Stimulated activated CD4-positive, alpha-beta T cell treated with anti-CD3 and anti-CD28 coated beads, TNF-alpha, amount 100 ng/mL, for 1 hour (primary cell): ENCODE results near the gene GFOD1.
A peak's percentile ranks its signal among the peaks of the same experiment; 100 is the strongest.
"Not testable (repeated sequence)": the region's sequence is repeated elsewhere in the genome, so short reads cannot be mapped to it uniquely, and the experiment has no call there.

ENCODE experiments used
- DNase-seq, 3 donors: peaks; one replicate each; pipeline ENCODE4 v3.0.0-alpha.2; 2020; ENCODE audit warnings: low read depth in 3 of 3, low spot score in 1 of 3

GFOD1 gene

DNA sequence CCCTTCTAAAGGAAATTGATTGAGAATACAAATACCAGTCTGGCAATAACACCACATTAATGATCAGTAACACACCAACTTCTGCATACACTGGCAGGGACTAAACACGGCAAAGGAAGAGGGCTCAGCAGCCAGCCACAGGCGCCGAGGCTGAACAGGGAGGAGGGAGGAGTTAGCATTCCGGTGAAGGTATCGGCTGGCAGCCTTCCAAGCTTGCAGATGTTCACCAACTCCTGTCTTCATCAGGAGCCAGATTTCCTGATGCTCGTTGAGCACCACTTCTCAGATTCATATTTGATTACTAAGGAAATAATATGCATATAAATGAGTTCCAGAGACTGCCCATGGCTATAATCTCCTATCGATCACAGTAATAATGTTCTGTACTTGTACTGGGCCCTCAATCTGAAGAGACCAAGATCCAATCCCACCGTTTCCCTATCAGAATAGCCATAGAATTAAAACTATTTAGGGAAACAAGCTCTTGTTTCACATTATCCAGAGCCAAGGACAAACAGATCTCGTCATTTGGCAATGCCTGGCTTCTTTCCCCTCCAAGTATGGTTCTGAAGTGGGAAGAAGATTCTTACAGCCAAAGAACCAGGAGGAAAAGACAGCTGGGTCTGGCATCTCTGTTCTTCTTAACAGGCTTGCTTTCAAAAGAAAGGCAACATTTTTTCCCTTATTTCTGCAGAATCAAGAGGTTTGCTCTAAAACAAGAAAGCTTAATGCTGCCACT, 42.2 kb downstream of the GFOD1 start:
- DNase-seq, result no peak

DNA sequence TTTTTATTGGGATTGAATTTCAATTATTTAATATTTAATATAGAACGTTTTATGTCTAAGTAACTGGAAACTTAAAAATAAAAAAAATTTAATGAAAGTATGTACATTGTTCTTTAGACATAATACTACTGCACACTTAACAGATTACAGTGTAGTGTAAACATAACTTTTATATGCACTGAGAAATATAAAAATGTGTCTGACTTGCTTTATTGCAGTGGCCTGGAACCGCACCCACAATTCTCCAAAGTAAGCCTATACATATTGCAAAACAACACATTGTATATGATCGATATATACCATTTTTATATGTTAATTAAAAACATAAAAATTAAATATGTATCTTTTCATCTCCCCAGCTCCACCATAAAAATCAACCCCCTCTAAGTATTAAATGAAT, 42.8 kb downstream of the GFOD1 start:
- no peak for DNase-seq

DNA sequence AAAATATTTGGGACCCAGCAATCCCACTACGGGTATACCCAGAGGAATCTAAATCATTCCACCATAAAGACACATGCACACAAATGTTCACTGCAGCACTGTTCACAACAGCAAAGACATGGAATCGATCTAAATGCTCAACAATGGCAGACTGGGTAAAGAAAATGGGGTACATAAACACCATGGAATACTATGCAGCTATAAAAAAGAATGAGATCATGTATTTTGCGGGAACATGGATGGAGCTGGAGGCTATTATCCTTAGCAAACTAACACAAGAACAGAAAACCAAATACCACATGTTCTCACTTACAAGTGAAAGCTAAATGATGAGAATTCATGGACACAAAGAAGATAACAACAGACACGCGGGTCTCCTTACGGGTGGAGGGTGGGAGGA, 43.4 kb downstream of the GFOD1 start:
- DNase-seq, result not testable (repeated sequence)

DNA sequence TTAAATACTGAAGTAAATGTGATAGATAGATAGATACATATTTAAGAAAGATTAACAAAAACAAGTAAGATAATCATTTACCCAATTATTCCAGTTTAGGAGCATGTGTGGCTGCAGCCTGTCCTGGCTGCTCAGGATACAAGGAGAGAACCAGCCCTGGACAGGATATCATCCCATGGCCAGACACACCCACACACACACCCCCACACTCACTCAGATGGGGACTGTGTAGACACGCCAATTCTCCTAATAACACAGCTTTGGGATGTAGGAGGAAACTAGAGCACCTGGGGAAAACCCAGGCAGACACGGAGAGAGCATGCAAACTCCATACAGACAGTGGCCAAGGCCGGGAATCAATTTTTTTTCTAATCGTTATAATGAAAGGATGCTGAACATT, 45.6 kb downstream of the GFOD1 start:
- DNase-seq, result no peak

DNA sequence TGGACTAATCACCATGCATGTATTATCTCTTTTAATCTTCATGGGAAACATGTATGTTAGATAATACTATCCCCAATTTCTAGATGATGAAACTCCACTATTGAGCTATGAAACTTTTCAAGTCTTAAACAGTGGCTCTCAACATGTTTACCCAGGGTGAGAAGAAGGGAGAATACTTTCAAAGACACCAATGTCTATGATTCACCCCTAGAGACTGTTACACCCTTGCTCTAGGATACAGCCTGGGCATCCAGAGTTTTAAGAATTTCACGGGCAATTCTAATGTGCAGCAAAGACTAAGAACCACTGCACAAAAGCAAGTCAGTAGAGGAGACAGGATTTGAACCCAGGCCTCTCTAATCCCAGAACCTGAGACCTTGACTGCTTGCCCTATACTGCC, 47.8 kb downstream of the GFOD1 start:
- DNase-seq, result no peak

DNA sequence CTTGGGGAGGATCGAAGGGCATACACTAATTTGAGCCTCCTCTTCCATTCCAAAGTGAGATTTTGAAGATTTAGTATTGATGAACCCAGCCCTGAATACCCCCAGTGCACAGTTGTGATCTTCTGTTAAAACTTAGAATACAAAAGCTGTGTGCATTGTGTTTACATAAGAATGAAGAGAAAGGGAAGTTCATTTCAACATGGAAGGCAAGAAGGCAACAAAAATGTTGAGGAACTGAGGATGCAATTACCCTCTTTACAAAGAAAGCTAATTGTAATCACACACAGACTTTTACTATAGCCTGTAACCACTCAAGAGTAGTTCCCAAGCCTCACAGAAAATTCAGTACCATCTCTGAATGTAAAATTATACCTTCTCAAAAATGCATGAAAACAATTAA, 49.3 kb downstream of the GFOD1 start:
- DNase-seq, result no peak

DNA sequence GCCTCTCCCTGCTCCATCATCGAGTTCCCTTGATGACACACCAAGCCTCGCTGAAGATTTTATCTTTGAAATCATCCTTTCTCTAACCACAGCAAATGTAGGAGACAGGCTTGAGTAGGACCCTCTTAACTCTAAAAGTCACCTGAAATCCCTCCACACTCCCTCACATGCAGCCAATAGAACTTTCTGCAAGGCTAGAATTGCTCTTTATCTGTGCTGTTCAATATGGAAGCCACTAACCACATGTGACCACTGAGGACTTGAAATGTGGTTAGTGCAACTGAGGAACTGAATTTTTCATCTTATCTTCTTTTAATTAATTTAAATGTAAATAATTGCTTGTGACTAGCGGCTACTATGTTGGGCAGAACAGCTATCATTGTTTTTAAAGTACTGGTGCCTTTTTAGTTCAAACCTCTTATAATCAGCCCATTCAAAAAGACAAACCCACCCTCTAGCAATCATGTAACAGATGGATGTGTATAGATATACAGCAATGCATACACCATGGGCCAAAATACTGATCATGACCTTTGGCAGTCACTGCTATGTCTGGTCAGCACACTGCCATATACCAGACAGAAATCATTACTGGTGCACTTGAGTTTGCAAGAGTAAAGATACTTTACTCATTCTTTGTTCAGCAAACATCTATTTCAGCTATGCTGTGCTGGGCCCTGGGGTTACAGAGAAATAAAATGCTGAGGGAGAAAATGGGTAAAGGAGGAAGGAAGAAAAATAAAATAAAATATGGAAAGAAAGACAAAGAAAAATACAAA, 50.0 kb downstream of the GFOD1 start:
- no peak for DNase-seq

DNA sequence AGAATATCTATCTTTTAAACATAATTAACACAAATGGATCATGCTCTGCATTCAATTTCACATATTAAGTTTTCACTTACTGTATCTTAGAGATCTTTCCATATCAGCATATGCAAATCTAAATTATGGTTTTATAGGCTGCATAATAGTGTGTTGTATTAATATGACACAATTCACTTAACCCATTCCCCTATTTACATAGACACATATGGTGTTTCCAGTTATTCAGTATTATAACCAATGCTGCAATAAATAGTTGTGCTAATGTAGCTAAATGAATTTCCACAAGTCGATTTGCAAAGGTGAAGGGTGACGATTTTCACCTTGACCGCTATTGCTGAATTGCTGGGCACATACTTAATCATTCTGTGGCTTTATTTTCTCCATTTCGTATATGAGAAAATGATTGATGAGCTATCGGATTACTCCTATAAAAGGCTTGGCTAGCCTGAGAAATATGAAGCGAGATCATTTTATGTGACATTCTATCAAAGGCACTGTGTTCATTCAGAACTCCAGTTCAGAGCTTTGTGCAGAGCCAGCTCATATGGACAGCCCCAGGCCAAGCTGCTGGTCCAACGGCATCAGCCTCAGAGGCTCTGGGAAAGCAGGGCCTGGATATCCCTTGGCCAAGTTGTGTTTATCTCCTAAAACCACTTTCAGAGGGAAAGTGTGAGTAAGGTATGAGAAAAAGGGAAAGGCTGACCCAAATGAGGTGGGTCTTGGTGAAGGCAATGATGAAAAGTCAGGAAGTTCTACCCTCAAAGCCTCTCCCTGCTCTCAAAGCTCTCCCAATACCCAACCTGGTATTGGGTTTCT, 50.8 kb downstream of the GFOD1 start:
- no peak for DNase-seq

DNA sequence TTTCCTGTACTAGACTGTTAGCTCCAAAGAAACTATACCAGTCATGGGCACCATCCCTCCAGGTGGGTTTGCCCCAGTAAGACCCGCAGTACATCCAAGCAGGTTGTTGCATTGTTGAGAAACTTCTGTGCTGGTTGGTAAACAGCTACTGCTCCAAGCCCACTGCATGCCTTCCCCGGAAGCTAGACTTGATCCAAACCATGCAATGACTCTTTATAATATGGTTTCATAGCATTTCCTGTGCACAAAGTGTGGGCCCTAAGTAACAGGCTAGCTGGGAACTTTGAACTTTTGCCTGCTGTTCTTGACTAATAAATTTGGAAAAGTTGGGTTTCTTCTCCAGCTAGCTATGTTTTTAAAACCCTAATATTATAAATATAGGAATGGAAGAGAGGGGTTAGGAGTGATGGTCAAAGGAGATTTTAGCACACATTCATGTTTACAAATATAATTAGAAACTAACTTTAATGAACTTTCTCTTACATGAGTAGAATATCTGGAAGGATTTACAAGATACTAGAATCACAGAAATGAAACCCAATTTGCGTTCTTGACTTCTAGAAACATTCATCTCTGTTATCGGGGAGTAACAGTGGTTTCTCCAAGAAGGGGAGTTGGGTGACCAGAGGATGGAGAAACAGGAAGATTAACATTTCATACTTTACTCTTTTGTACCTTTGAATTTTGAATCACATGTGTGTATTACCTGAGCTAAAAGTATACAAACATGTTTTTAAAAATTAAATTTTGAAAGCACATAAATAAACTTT, 51.7 kb downstream of the GFOD1 start:
- no peak for DNase-seq

DNA sequence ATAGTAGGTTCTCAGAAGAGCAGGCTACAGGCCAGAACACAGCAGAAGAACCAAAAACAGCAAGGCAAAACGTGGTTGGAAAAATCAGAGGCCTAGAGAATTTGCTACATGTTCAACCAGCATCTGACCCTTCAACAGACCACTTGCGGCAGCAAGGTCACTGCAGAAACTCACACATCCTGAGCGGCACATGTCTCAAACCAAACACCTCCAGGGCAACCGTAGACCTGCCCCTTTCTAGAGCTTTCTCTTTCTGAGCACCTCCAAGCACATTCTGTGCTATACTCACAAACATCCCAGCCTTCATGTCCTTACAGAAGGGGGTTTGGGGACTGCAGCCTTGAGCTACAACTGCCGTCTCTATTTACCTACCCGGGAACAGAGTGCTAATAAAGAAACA, 52.6 kb downstream of the GFOD1 start:
- DNase-seq, result no peak

DNA sequence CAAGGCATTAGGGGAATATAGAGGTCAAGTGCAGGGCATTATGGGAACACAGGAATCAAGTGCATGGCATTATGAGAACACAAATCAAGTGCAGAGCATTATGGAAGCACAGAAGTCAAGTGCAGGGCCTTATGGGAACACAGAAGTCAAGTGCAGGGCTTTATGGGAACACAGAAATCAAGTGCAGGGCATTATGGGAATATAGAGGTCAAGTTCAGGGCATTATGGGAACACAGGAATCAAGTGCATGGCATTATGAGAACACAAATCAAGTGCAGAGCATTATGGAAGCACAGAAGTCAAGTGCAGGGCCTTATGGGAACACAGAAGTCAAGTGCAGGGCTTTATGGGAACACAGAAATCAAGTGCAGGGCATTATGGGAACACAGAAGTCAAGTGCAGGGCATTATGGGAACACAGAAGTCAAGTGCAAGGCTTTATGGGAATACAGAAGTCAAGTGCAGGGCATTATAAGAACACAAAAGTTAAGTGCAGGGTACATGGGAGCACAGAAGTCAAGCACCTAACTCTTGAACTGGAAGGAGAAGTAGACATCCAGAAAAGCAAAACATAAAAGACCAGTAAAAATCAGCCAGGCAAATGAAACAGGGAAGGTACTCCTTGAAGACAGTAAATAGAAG, 53.1 kb downstream of the GFOD1 start:
- not testable (repeated sequence) for DNase-seq

DNA sequence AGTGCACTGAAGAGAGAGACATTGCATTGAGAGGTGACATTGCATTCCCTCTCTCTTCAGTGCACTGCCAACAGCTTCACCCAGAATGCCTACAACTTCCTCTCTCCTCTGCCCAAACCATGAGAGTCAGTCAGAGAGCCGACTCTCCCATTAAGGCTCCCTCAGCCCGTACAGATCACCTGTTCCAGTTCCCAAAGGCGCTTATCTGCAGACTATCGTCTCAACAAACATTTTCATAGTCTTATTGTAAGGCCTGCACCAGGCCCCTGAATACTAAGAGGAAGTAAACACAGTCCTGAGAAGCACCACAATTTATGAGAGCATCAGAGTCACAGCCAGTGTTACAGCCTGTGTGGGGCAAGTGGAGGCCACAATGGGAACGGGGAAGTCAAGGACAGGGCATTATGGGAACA, 53.7 kb downstream of the GFOD1 start:
- DNase-seq, result no peak

DNA sequence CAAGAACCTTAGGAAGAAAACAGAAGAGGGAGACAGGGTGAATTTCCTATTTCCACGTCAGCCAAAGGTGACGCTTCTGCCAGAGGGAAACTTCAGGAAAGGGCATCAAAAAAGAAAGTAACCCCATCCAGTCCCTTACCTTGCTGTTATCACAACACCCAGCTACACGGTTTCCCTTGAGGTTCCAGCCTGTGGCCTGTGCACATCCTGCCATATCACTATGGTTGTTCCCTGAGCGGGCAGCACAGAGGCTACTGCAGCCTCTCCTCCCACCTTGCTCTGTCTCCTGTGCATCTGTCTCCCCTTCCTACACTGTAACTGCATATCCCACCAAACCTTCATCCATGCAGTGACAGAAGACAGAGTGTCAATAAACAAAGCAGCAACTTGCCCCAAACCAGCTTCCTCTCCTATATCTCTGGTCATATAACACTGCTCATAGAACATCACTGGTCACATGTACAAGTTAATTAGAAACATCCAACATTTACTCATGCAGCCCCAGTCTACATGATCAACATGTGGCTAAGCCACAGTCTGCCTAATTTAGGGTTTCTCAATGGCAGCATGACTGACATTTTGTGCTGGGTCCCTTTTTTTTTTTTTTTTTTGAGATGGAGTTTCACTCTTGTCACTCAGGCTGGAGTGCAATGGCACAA, 54.7 kb downstream of the GFOD1 start:
- no peak for DNase-seq

DNA sequence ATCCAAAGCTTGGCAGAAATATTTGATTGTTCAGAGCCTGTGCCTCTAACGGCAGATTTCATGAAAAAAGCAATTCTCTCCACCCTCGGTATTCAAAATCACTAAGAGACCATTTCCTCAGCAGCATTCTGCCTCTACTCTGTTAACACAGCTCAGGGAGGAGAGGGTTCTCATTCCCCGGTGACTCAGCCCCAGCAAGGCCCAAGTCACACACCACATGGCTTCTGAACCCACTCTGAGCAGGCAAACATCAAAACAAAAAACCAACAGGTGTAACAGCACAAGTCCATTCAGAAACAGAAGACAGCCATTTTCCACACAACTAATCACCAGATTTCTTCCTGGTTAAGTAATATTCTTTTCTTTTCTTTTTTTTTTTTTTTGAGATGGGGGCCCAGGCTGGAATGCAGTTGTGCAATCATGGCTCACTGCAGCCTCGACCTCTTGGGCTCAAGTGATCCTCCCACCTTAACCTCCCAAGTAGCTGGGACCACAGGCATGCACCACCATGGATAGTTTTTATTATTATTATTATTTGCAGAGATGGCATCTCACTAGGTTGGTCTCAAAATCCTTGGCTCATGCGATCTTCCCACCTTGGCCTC, 55.4 kb downstream of the GFOD1 start:
- no peak for DNase-seq

DNA sequence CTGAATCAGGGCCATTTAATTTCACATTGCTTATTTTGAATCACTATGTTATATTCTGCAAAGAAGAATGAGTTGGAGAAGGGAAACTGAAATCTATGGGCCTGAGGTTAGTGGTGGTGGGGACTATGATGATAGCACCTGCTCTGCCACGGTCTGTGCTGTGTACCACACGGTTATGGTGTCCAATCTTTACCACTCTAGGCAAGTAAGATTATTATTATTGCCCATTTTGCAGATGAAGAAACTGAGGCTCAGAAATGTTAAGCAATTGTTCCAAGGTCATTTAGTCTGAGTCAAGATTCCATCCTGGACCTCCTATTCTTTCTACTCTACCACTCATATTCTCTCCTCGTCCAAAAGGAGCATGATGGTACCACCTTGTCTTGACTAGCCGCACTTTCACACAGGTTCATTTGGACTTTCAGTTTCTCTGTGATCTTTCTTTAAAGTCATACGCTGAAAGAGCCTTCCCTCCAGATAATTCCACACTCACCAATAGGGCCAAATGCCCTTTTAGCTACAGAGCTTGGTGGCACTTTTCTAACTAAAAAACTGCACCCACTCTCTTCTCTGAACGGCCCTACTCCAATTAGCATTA, 56.2 kb downstream of the GFOD1 start:
- no peak for DNase-seq

DNA sequence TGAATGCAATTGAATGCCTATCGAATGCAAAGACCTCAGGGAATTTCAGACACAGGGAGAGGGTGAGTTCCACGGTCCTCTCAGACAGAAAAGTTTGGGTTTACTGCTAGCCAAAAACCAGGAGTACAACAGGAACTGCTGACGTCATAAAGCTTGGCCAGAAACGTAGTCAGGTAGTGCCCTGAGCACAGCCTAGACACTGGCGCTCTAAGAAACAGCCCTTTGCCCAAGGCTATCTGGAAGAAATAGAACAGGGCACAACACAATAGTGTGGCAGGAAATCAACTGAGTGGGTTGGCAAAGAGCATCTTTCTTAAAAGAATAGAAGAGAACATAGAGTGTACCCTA, 58.0 kb downstream of the GFOD1 start:
- DNase-seq, result no peak

DNA sequence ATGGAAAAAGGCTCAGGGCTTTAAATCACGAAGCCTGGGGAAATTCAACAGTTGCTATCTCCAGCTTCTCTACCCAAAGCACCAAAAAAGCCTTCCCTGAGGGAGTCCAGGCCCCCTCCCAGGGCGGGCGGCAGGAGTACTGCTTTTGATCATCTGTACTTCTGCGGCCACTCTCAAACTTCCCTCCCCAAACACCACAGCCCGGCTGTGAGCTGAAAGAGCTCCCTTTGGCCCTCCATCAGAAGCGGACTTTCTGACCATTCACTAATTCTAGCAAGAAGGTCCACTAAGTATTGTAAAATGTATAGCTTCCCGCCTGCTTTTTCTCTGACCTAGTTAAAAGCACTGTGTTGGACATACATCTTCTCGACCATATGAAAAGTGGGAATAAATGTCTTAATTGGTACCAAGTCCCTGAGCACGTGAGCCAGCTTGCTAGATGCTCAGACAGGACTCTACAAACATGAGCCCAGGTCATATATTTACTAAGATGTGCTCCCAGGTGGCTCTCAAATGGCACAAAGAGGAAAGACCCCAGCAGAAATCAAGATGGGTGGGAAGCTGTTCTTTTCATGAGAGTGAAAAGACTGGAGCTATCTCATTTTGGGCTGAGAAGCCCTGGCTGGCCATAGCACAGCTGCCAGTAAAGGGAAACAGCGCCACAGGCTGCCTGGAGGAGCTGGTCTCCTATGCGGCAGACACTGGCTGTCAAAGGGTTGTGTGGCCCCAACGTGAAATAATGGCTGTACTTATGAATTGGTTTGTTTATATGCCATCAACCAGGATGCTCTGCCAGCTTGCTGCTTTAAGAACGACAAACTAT, 58.6 kb downstream of the GFOD1 start:
- DNase-seq, result no peak

DNA sequence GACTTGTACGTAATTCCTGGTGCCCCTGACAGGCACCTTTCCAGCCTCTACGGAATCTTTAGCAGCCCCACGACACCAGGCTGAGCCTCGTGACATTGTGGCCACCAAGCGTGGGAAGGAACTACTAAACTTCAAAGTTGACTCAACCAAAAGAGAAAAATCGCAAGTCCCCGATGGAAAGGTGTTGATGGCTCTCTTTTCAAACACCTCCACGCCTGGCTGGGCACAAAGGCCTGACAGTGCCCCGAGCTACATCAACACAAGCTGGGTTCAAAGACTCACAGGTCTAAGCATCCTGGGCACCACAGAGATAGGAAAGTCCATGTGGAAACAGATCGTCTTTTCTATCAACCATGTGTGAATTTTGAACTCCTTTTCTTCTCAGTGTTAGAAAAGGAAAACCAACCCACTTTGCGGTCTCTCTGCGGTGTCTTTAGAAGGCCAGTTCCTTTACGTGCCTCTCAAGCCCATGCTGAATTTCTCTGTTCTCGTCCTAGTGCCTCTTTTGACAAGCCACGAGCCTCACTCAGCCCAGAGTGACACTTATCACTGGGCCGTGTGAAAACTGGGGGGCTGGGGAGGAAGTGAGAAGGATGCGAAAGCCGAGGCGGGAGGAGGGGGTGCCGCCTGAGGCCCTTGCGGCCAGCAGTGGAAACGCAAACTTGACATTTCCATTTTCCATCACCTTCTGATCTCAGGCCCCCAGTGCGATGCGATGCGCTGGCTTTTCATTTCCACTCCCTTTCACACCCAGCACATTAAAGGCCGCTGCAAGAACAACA, 59.4 kb downstream of the GFOD1 start:
- peak; percentile 17 to 44 (median 43) for DNase-seq
